Small intestine (tissue), 7 donors: Measurements from ENCODE around the gene GATAD1. TPM values are rescaled to one million over a fixed set of nuclear protein-coding genes. Genes with fewer than 3 reads are reported as not detected.

ENCODE experiments used
- DNase-seq, 2 donors: peaks; one replicate each; pipeline versions ENCODE4 v3.0.0 to v3.0.0-alpha.2; 2013
- FAIRE-seq: peaks from 2 replicates; lab custom pipeline; 2012; peaks lifted over from hg19 to GRCh38; lab: Jason Lieb, UNC
- H3K27ac ChIP-seq, 3 donors: one replicate each; pipeline ENCODE4 v1.5.1; 2013; ENCODE audit warnings: low read length in 2 of 3, mild to moderate bottlenecking in 2 of 3, control low read depth in 1 of 3, inconsistent platforms in 1 of 3, low read depth in 1 of 3, moderate library complexity in 1 of 3
- H3K27me3 ChIP-seq, 3 donors: one replicate each; pipeline ENCODE4 v1.6.1; 2013; ENCODE audit warnings: low read length in 3 of 3, inconsistent platforms in 1 of 3; ENCODE audit not compliant: control insufficient read depth in 3 of 3, insufficient read depth in 3 of 3
- H3K36me3 ChIP-seq, 3 donors: one replicate each; pipeline ENCODE4 v1.6.1; 2013; ENCODE audit warnings: low read length in 3 of 3, inconsistent platforms in 1 of 3, low read depth in 1 of 3, mild to moderate bottlenecking in 1 of 3, moderate library complexity in 1 of 3; ENCODE audit not compliant: control insufficient read depth in 3 of 3, insufficient read depth in 2 of 3
- H3K4me1 ChIP-seq, 3 donors: one replicate each; pipeline ENCODE4 v1.6.1; 2013; ENCODE audit warnings: low read length in 2 of 3, inconsistent platforms in 1 of 3, low read depth in 1 of 3, mild to moderate bottlenecking in 1 of 3, moderate library complexity in 1 of 3; ENCODE audit not compliant: control insufficient read depth in 3 of 3, insufficient read depth in 2 of 3
- H3K4me3 ChIP-seq, 3 donors: one replicate each; pipeline ENCODE4 v1.5.1; 2013; ENCODE audit warnings: low read length in 3 of 3, control low read depth in 1 of 3, inconsistent platforms in 1 of 3, low read depth in 1 of 3, mild to moderate bottlenecking in 1 of 3, moderate library complexity in 1 of 3
- H3K9me3 ChIP-seq, 2 donors: one replicate each; pipeline ENCODE4 v1.6.1; 2013; ENCODE audit warnings: low read depth in 1 of 2, low read length in 1 of 2; ENCODE audit not compliant: control insufficient read depth in 2 of 2, insufficient read depth in 1 of 2
- WGBS, 3 donors: extraction: QIAGEN DNeasy Blood & Tissue Kit; methylation state at CpG; one replicate each; pipeline ENCODE4 v1.1.7; 2013; 5-methylcytosine and 5-hydroxymethylcytosine counted together
- polyA plus RNA-seq, 4 donors: library from polyadenylated mRNA; stranded (reverse) in 3 of 4; unstranded in 1 of 4; fragments of 200-250 nt in 3 of 4; fragments of 120-200 nt in 1 of 4; gene quantifications; one replicate each; pipeline versions ENCODE4 v1.2.1 to v1.2.3, GENCODE V29; 2013
- donor health status: healthy with polysubstance abuse.
- donor health status: control.
- donor health status: control.
- donor health status: Bipolar disorder and iron deficiency.
- donor health status: healthy.

GATAD1 gene
- polyA plus RNA-seq, 4 donors: 13.6 to 74.6 (median 15.5) TPM

DNA sequence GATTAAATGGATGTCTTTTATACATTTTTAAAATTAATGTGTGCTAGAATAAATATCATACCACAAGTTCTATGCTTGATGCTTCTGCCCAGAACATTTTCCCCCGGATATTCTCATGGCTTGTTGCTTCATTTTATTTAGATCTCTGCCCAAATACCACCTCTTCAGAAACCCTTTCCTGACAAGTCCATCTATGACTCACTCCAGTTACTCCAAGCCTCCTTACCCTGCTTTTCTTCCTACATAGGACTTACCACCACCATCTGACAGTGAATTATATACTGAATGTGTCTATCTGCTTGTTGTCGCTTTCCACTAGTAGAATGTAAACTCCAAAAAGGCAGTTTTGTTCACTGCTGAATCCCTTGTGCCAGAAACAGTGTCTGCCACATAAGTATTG is 49.6 kb downstream of the GATAD1 start:
- H3K4me1 ChIP-seq: no peaks in the 10 kb centered on the region
- H3K27me3 ChIP-seq: no peaks in the 10 kb centered on the region
- H3K4me3 ChIP-seq: no peak overlapping the region
- 90 to 98% (median 91%) methylated on average over 2 of the region's 2 CpGs for WGBS, 3 donors
- DNase-seq: no peak
- peaks cover 10 to 27% (median 13%) of the 10 kb centered on the region in 3 donors for H3K36me3 ChIP-seq
- no peaks in the 10 kb centered on the region for H3K9me3 ChIP-seq
- H3K27ac ChIP-seq: no peak overlapping the region
- no peak for FAIRE-seq

DNA sequence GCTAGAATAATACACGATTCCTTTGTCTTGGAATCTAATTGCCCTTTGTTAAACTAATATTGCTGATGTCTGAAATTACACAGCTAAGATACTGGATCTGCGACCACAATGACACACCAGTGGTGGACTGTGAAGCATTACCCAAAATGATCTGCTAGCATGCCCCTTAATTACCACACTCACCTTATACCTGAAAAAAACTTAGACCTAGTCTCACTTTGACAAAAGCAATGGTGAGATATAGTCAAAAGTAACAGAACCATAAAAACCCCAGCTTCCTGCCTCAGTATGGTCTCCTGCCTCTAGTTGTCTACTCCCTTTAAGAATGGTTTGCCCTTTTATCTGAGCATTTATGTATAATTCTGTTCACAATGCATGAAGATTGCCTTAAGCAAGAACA is 51.3 kb downstream of the GATAD1 start:
- DNase-seq: no peak
- 84 to 89% (median 88%) methylated on average over 2 of the region's 2 CpGs for WGBS, 3 donors
- no peak overlapping the region for H3K4me3 ChIP-seq
- no peak for FAIRE-seq
- peaks cover 5 to 18% (median 9%) of the 10 kb centered on the region in 3 donors for H3K36me3 ChIP-seq
- no peaks in the 10 kb centered on the region for H3K4me1 ChIP-seq
- H3K27me3 ChIP-seq: no peaks in the 10 kb centered on the region
- H3K9me3 ChIP-seq: no peaks in the 10 kb centered on the region
- H3K27ac ChIP-seq: no peak overlapping the region

- DNase-seq (no peak), FAIRE-seq (no peak)
- Histone ChIP-seq H3K27me3 (no peaks in the 10 kb centered on the region), H3K4me1 (no peaks in the 10 kb centered on the region), H3K9me3 (no peaks in the 10 kb centered on the region), H3K36me3 (peaks cover 5 to 21% (median 5%) of the 10 kb centered on the region in 3 donors), H3K4me3 (no peak overlapping the region), H3K27ac (no peak overlapping the region)
- WGBS, 3 donors: 84 to 97% (median 84%) methylated on average over 2 of the region's 2 CpGs
Observed at GRCh38 chr7:92503767-92504166, 56.5 kb downstream of the GATAD1 start.

- FAIRE-seq (no peak), DNase-seq (no peak)
- H3K27ac ChIP-seq: no peak overlapping the region
- 91 to 95% (median 94%) methylated on average over 3 of the region's 3 CpGs for WGBS, 3 donors
- no peaks in the 10 kb centered on the region for H3K9me3 ChIP-seq
- H3K27me3 ChIP-seq: no peaks in the 10 kb centered on the region
- no peaks in the 10 kb centered on the region for H3K4me1 ChIP-seq
- peaks cover 3 to 21% (median 3%) of the 10 kb centered on the region in 3 donors for H3K36me3 ChIP-seq
- no peak overlapping the region for H3K4me3 ChIP-seq
Observed at GRCh38 chr7:92504563-92504962, 57.3 kb downstream of the GATAD1 start.

GRCh38 chr7:92506363-92506762 is 59.1 kb downstream of the GATAD1 start:
- Histone ChIP-seq H3K27me3 (no peaks in the 10 kb centered on the region), H3K36me3 (peaks cover 0 to 21% (median 3%) of the 10 kb centered on the region in 3 donors), H3K9me3 (no peaks in the 10 kb centered on the region), H3K4me1 (no peaks in the 10 kb centered on the region), H3K27ac (no peak overlapping the region), H3K4me3 (no peak overlapping the region)
- FAIRE-seq (no peak), DNase-seq (no peak)
- WGBS, 3 donors: 84 to 93% (median 90%) methylated on average over 2 of the region's 2 CpGs

GRCh38 chr7:92508946-92509345 is 61.7 kb downstream of the GATAD1 start:
- Histone ChIP-seq H3K27me3 (no peaks in the 10 kb centered on the region), H3K9me3 (no peaks in the 10 kb centered on the region), H3K4me3 (no peak overlapping the region), H3K36me3 (peaks cover 0 to 20% (median 3%) of the 10 kb centered on the region in 3 donors), H3K27ac (no peak overlapping the region), H3K4me1 (no peaks in the 10 kb centered on the region)
- 96 to 99% (median 98%) methylated on average over 5 of the region's 5 CpGs for WGBS, 3 donors
- DNase-seq (no peak), FAIRE-seq (peak; percentile 86)

Other genes starting within 250 kb of the GATAD1 start
- 10 to 100 TPM; 12.7 to 53.8 (median 20.8) TPM for gene KRIT1, start 201.6 kb upstream of the GATAD1 start, polyA plus RNA-seq
- 10 to 100 TPM; 10.8 to 37.2 (median 14.2) TPM for gene ANKIB1, start 201.5 kb upstream of the GATAD1 start, polyA plus RNA-seq
- under 1 TPM in 2 of 4 donors, not detected in 2; 0.01 to 0.93 TPM for gene ERVW-1, start 30.5 kb downstream of the GATAD1 start, polyA plus RNA-seq
- gene PEX1, start 81.0 kb downstream of the GATAD1 start, polyA plus RNA-seq: 10 to 100 TPM in 3 of 4 donors, 1 to 10 TPM in 1; 9.2 to 36.5 (median 12.0) TPM
- 10 to 100 TPM in 1 of 4 donors, 1 to 10 TPM in 3; 6.4 to 15.9 (median 7.1) TPM for gene RBM48, start 81.3 kb downstream of the GATAD1 start, polyA plus RNA-seq
- 10 to 100 TPM; 14.2 to 33.9 (median 24.6) TPM for gene FAM133B, start 142.9 kb downstream of the GATAD1 start, polyA plus RNA-seq